ENCODE results near the gene ANKRD23.

ANKRD23 gene

GRCh38 chr2:96838345-96839292 is 5.2 kb downstream of the ANKRD23 start:
- H3K4me3 ChIP-seq (ENCODE audit: low read depth, low read length), result no peak overlapping the region
- no peak for DNase-seq (ENCODE audit: low read depth)
- in situ Hi-C loops (cut with HindIII; ENCODE audit: low sequenced_read_pairs), result no loop called here
- TF ChIP-seq CTCF (IDR thresholded peaks at IDR 0.05; ENCODE audit: low read depth, low read length, missing control alignments), result no peak

GRCh38 chr2:96837575-96837974 is 6.2 kb downstream of the ANKRD23 start:
- DNase-seq (ENCODE audit: low read depth), result no peak
- in situ Hi-C loops (cut with HindIII; ENCODE audit: low sequenced_read_pairs), result no loop called here
- TF ChIP-seq CTCF (IDR thresholded peaks at IDR 0.05; ENCODE audit: low read depth, low read length, missing control alignments), result no peak
- H3K4me3 ChIP-seq (ENCODE audit: low read depth, low read length), result no peak overlapping the region

- in situ Hi-C loops (cut with HindIII; ENCODE audit: low sequenced_read_pairs), result no loop called here
- DNase-seq (ENCODE audit: low read depth), result no peak
- no peak overlapping the region for H3K4me3 ChIP-seq (ENCODE audit: low read depth, low read length)
- no peak for TF ChIP-seq CTCF (IDR thresholded peaks at IDR 0.05; ENCODE audit: low read depth, low read length, missing control alignments)
Observed at GRCh38 chr2:96835830-96836229, 8.0 kb downstream of the ANKRD23 start.

GRCh38 chr2:96832754-96833507 is 10.9 kb downstream of the ANKRD23 start:
- no peak for TF ChIP-seq CTCF (IDR thresholded peaks at IDR 0.05; ENCODE audit: low read depth, low read length, missing control alignments)

GRCh38 chr2:96832408-96832753 is 11.4 kb downstream of the ANKRD23 start:
- no peak for TF ChIP-seq CTCF (IDR thresholded peaks at IDR 0.05; ENCODE audit: low read depth, low read length, missing control alignments)
- no peak for DNase-seq (ENCODE audit: low read depth)
- no peak overlapping the region for H3K4me3 ChIP-seq (ENCODE audit: low read depth, low read length)
- in situ Hi-C loops (cut with HindIII; ENCODE audit: low sequenced_read_pairs), result no loop called here

More at GRCh38 chr2:96832754-96833507, 10.9 kb downstream of the ANKRD23 start:
- in situ Hi-C loops (cut with HindIII; ENCODE audit: low sequenced_read_pairs), result no loop called here
- DNase-seq (ENCODE audit: low read depth), result peak; percentile 26
- no peak overlapping the region for H3K4me3 ChIP-seq (ENCODE audit: low read depth, low read length)

GRCh38 chr2:96831679-96832078 is 12.1 kb downstream of the ANKRD23 start:
- TF ChIP-seq CTCF (IDR thresholded peaks at IDR 0.05; ENCODE audit: low read depth, low read length, missing control alignments), result no peak
- in situ Hi-C loops (cut with HindIII; ENCODE audit: low sequenced_read_pairs), result no loop called here
- H3K4me3 ChIP-seq (ENCODE audit: low read depth, low read length), result no peak overlapping the region
- DNase-seq (ENCODE audit: low read depth), result no peak
